ENCODE results near the gene CASP10. TPM values are rescaled to one million over a fixed set of nuclear protein-coding genes. Genes with fewer than 3 reads are reported as not detected.
"Not testable (repeated sequence)": the region's sequence is repeated elsewhere in the genome, so short reads cannot be mapped to it uniquely, and the experiment has no call there.

Gene CASP10
- total and polyA plus RNA-seq, 9 of the 15 experiments (the other 6 are each of a cell fraction or from before 2014, with no cell fraction given) = 7.1 to 20.4 (median 10.8) TPM

GRCh38 chr2:201183835-201184234 lies 894 bp downstream of the CASP10 start:
- WGBS (ENCODE audit: insufficient coverage, low coverage, missing lambda C conversion rate) = 2% methylated on average over 5 of the region's 5 CpGs
- ATAC-seq (peak; percentile 73), DNase-seq (ENCODE audit: extremely low read depth in 1 of 4, low spot score in 3 of 4) (peak in 1 of 4 experiments; percentile 44)
- H3K27me3 ChIP-seq (ENCODE audit: control insufficient read depth in 2 of 2, insufficient read depth in 2 of 2, low read length in 2 of 2); FAIRE-seq; H2AFZ ChIP-seq (ENCODE audit: low read depth, low read length); H3K9me3 ChIP-seq (replicated peaks; ENCODE audit: control insufficient read depth, insufficient read depth, low read depth, low read length); H3K9me1 ChIP-seq (ENCODE audit: control insufficient read depth, insufficient read depth, low read length); H4K20me1 ChIP-seq (replicated peaks; ENCODE audit: control insufficient read depth, insufficient read depth, low read length); BruUV-seq (replicated peaks): not testable (repeated sequence)
- H3K9ac ChIP-seq (ENCODE audit: insufficient read depth in 1 of 2, low read depth in 2 of 2, low read length in 2 of 2) = peak overlapping the region; percentile 75 to 84; a peak in 3 of 4 replicates
- intact Hi-C loops (cut with micrococcal nuclease) (loop anchor here (1.0 to 5.0 kb wide), 3 partner anchors 48 to 373 kb away; no protein-coding TSS in a partner anchor), in situ Hi-C loops (cut with MboI) (loop anchor here (25.0 kb wide), 1 partner anchor 472 kb away; no protein-coding TSS in a partner anchor)
- H3K79me2 ChIP-seq (ENCODE audit: control insufficient read depth, insufficient read depth, low read length) = peaks cover 46% of the 10 kb centered on the region
- CTCF ChIA-PET (ENCODE audit: low intra/inter-chr PET ratio) = interaction anchor here (1.1 to 1.4 kb wide), 2 partner anchors 49 to 220 kb away, joined by 3 to 5 read pairs; partner anchors contain the start of gene ORC2
- H3K4me3 ChIP-seq = peak overlapping the region; percentile 58
- POLR2A ChIA-PET = interaction anchor here (1.4 to 2.4 kb wide), 3 partner anchors 49 to 294 kb away, joined by 6 to 18 read pairs (median 10); partner anchors contain the start of gene NIF3L1
- peak overlapping the region; percentile 81 for H3K4me2 ChIP-seq (ENCODE audit: insufficient read depth, low read length)
- peaks cover 28% of the 10 kb centered on the region; the same call in 2 of the 3 replicates for H3K36me3 ChIP-seq (ENCODE audit: control insufficient read depth, insufficient read depth, low read length)
- 0 out of 2 replicates have a peak, but pooled peaks have one; percentile 3 for TF ChIP-seq ZNF395 (CRISPR knock-in tag; IDR thresholded peaks at IDR 0.05)
- H3K4me1 ChIP-seq (replicated peaks in 1 of 2; ENCODE audit: control insufficient read depth in 2 of 2, insufficient read depth in 2 of 2, low read length in 2 of 2) = peaks cover 5 to 14% of the 10 kb centered on the region in 2 experiments; a peak in 3 of 5 replicates
- peak overlapping the region; percentile 84 for H3K27ac ChIP-seq (ENCODE audit: extremely low read depth, low read depth, low read length)

DNA sequence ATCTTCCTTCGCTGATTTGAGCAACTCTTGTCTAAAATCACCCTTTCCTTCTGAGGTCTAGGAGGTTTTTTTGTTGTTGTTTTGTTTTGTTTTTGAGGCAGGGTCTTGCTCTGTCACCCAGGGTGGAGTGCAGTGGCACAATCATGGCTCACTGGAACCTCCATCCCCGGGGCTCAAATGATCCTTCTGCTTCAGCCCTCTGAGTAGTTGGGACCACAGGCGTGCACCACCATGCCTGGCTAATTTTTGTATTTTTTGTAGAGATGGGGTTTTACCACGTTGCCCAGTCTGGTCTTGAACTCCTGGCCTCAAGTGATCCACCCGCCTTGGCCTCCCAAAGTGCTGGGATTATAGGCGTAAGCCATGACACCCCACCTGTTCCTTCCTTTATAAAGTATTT lies 1.3 kb downstream of the CASP10 start:
- not testable (repeated sequence) for FAIRE-seq; H3K9me1 ChIP-seq (ENCODE audit: control insufficient read depth, insufficient read depth, low read length); H2AFZ ChIP-seq (ENCODE audit: low read depth, low read length); H3K27me3 ChIP-seq (ENCODE audit: control insufficient read depth in 2 of 2, insufficient read depth in 2 of 2, low read length in 2 of 2); BruUV-seq (replicated peaks); H4K20me1 ChIP-seq (replicated peaks; ENCODE audit: control insufficient read depth, insufficient read depth, low read length); H3K9me3 ChIP-seq (replicated peaks; ENCODE audit: control insufficient read depth, insufficient read depth, low read depth, low read length); H3K27ac ChIP-seq (ENCODE audit: extremely low read depth, low read depth, low read length); DNase-seq (ENCODE audit: extremely low read depth in 1 of 4, low spot score in 3 of 4)
- POLR2A ChIA-PET = interaction anchor here (2.1 to 2.4 kb wide), 2 partner anchors 48 to 218 kb away, joined by 6 to 18 read pairs; no protein-coding TSS in a partner anchor
- ATAC-seq = peak; percentile 29
- Histone ChIP-seq H3K4me3 (peak overlapping the region; percentile 58), H3K9ac (ENCODE audit: insufficient read depth in 1 of 2, low read depth in 2 of 2, low read length in 2 of 2) (peak overlapping the region; percentile 73 to 84; a peak in 3 of 4 replicates), H3K36me3 (ENCODE audit: control insufficient read depth, insufficient read depth, low read length) (peaks cover 32% of the 10 kb centered on the region; the same call in 2 of the 3 replicates), H3K4me1 (replicated peaks in 1 of 2; ENCODE audit: control insufficient read depth in 2 of 2, insufficient read depth in 2 of 2, low read length in 2 of 2) (peaks cover 5 to 14% of the 10 kb centered on the region in 2 experiments; a peak in 3 of 5 replicates), H3K4me2 (ENCODE audit: insufficient read depth, low read length) (peak overlapping the region; percentile 81), H3K79me2 (ENCODE audit: control insufficient read depth, insufficient read depth, low read length) (peaks cover 46% of the 10 kb centered on the region)
- CTCF ChIA-PET (ENCODE audit: low intra/inter-chr PET ratio) = interaction anchor here (1.1 kb wide), 1 partner anchor 221 kb away, joined by 3 read pairs; the partner anchor contains the start of gene ORC2
- intact Hi-C loops (cut with micrococcal nuclease) = loop anchor here (5.0 kb wide), 2 partner anchors 178 to 373 kb away; no protein-coding TSS in a partner anchor
- 3% methylated on average over 6 of the region's 6 CpGs for WGBS (ENCODE audit: insufficient coverage, low coverage, missing lambda C conversion rate)
- in situ Hi-C loops (cut with MboI) = loop anchor here (25.0 kb wide), 1 partner anchor 472 kb away; no protein-coding TSS in a partner anchor

Measured in K562 (cell line).